NCI-H1092 (cell line): ENCODE results near the gene EHBP1L1.

ENCODE experiments used
- DNase-seq: peaks from one replicate; lab custom pipeline; 2025; lab: John Stamatoyannopoulos, UW

EHBP1L1 gene

GRCh38 chr11:65577756-65578109, 1.9 kb downstream of the EHBP1L1 start:
- no peak for DNase-seq

GRCh38 chr11:65578134-65578533, 2.3 kb downstream of the EHBP1L1 start:
- no peak for DNase-seq

GRCh38 chr11:65578667-65579066, 2.8 kb downstream of the EHBP1L1 start:
- no peak for DNase-seq

GRCh38 chr11:65579291-65579690, 3.4 kb downstream of the EHBP1L1 start:
- DNase-seq: no peak

GRCh38 chr11:65580031-65580692, 4.3 kb downstream of the EHBP1L1 start:
- no peak for DNase-seq

- DNase-seq: no peak
Measured at GRCh38 chr11:65580756-65581155, 4.9 kb downstream of the EHBP1L1 start.

- DNase-seq: no peak
Measured at GRCh38 chr11:65581928-65582327, 6.1 kb downstream of the EHBP1L1 start.

- DNase-seq: no peak
Measured at GRCh38 chr11:65583589-65583988, 7.7 kb downstream of the EHBP1L1 start.

GRCh38 chr11:65584106-65584505, 8.3 kb downstream of the EHBP1L1 start:
- no peak for DNase-seq

GRCh38 chr11:65584723-65585171, 8.9 kb downstream of the EHBP1L1 start:
- DNase-seq: no peak

GRCh38 chr11:65585396-65586246, 9.8 kb downstream of the EHBP1L1 start:
- DNase-seq: no peak

- no peak for DNase-seq
Measured at GRCh38 chr11:65586247-65586630, 10.4 kb downstream of the EHBP1L1 start.

- DNase-seq: no peak
Measured at GRCh38 chr11:65586676-65587075, 10.8 kb downstream of the EHBP1L1 start.

- DNase-seq: no peak
Measured at GRCh38 chr11:65588199-65589054, 12.6 kb downstream of the EHBP1L1 start.

- DNase-seq: no peak
Measured at GRCh38 chr11:65589444-65590239, 13.8 kb downstream of the EHBP1L1 start.

- DNase-seq: peak; percentile 24
Measured at GRCh38 chr11:65590240-65590738, 14.4 kb downstream of the EHBP1L1 start.

- DNase-seq: no peak
Measured at GRCh38 chr11:65591939-65592857, 16.3 kb downstream of the EHBP1L1 start.

- no peak for DNase-seq
Measured at GRCh38 chr11:65592858-65593517, 17.1 kb downstream of the EHBP1L1 start.

GRCh38 chr11:65593518-65594414, 17.9 kb downstream of the EHBP1L1 start:
- no peak for DNase-seq
